Liver (tissue), 9 donors: ENCODE data around the gene NUDT12. TPM values are rescaled to one million over a fixed set of nuclear protein-coding genes. Genes with fewer than 3 reads are reported as not detected.

Source experiments
- DNase-seq: peaks from one replicate; pipeline ENCODE4 v3.0.0-alpha.2; 2017; ENCODE audit warnings: low spot score
- H3K27ac ChIP-seq, 2 donors: one replicate each; pipeline ENCODE4 v1.7.0; 2013; ENCODE audit warnings: inconsistent platforms in 2 of 2, low read length in 2 of 2, control low read depth in 1 of 2, low read depth in 1 of 2, mild to moderate bottlenecking in 1 of 2
- H3K27me3 ChIP-seq, 4 donors: one replicate each; pipeline versions ENCODE4 v1.6.1 to v1.7.0; 2013; ENCODE audit warnings: low read length in 3 of 4, inconsistent platforms in 1 of 4, mild to moderate bottlenecking in 1 of 4, moderate library complexity in 1 of 4; ENCODE audit not compliant: control insufficient read depth in 4 of 4, insufficient read depth in 4 of 4
- H3K36me3 ChIP-seq, 4 donors: one replicate each; pipeline versions ENCODE4 v1.6.1 to v1.7.0; 2013; ENCODE audit warnings: low read length in 3 of 4, mild to moderate bottlenecking in 3 of 4, low read depth in 1 of 4, moderate library complexity in 1 of 4; ENCODE audit not compliant: control insufficient read depth in 4 of 4, insufficient read depth in 3 of 4
- H3K4me1 ChIP-seq, 4 donors: one replicate each; pipeline versions ENCODE4 v1.6.1 to v1.7.0; 2013; ENCODE audit warnings: low read length in 3 of 4, mild to moderate bottlenecking in 3 of 4, moderate library complexity in 1 of 4; ENCODE audit not compliant: control insufficient read depth in 4 of 4, insufficient read depth in 4 of 4
- H3K4me3 ChIP-seq, 3 donors: one replicate each; pipeline versions ENCODE4 v1.6.1 to v1.7.0; 2013; ENCODE audit warnings: low read length in 3 of 3, control low read depth in 1 of 3, low read depth in 1 of 3, mild to moderate bottlenecking in 1 of 3
- H3K9ac ChIP-seq, 2 donors: one replicate each; pipeline ENCODE4 v1.7.0; 2013; ENCODE audit warnings: low read length in 2 of 2, mild to moderate bottlenecking in 2 of 2, moderate library complexity in 2 of 2, control low read depth in 1 of 2, low read depth in 1 of 2
- H3K9me3 ChIP-seq, 4 donors: one replicate each; pipeline versions ENCODE4 v1.6.1 to v1.7.0; 2013; ENCODE audit warnings: low read length in 3 of 4; ENCODE audit not compliant: control insufficient read depth in 4 of 4
- EGR1 ChIP-seq, 2 donors: IDR thresholded peaks; 2 replicates each; pipeline ENCODE4 v1.6.1; 2016 to 2018; ENCODE audit warnings: antibody characterized with exemption in 2 of 2, low read depth in 2 of 2
- FOXA1 ChIP-seq: IDR thresholded peaks from 2 replicates; pipeline ENCODE4 v1.6.1; 2016; ENCODE audit warnings: antibody characterized with exemption
- FOXA2 ChIP-seq: IDR thresholded peaks from 2 replicates; pipeline ENCODE4 v1.6.1; 2016; ENCODE audit warnings: antibody characterized with exemption
- GABPA ChIP-seq, 2 donors: IDR thresholded peaks in 1 of 2; conservative IDR thresholded peaks in 1 of 2; 2 replicates each; pipeline ENCODE4 v1.6.1; 2016; ENCODE audit warnings: antibody characterized with exemption in 2 of 2, mild to moderate bottlenecking in 1 of 2, moderate library complexity in 1 of 2
- HNF4G ChIP-seq: IDR thresholded peaks from 2 replicates; pipeline ENCODE4 v1.6.1; 2016; ENCODE audit warnings: antibody characterized with exemption
- JUND ChIP-seq, 2 donors: IDR thresholded peaks; 2 replicates each; pipeline ENCODE4 v1.6.1; 2016; ENCODE audit warnings: antibody characterized with exemption in 2 of 2
- NR2F2 ChIP-seq: IDR thresholded peaks from 2 replicates; pipeline ENCODE4 v1.6.1; 2016; ENCODE audit warnings: antibody characterized with exemption
- RAD21 ChIP-seq, 2 donors: IDR thresholded peaks; 2 replicates each; pipeline ENCODE4 v1.6.1; 2016; ENCODE audit warnings: antibody characterized with exemption in 2 of 2, mild to moderate bottlenecking in 2 of 2
- TAF1 ChIP-seq: conservative IDR thresholded peaks from 2 replicates; pipeline ENCODE4 v1.6.1; 2016; ENCODE audit warnings: antibody characterized with exemption, mild to moderate bottlenecking
- YY1 ChIP-seq: IDR thresholded peaks from 2 replicates; pipeline ENCODE4 v1.6.1; 2016; ENCODE audit warnings: antibody characterized with exemption, mild to moderate bottlenecking
- WGBS: extraction: QIAGEN DNeasy Blood & Tissue Kit; methylation state at CpG from one replicate; pipeline ENCODE4 v1.1.7; 2013; 5-methylcytosine and 5-hydroxymethylcytosine counted together
- polyA plus RNA-seq, 2 donors: library from polyadenylated mRNA; stranded (reverse) in 1 of 2; unstranded in 1 of 2; fragments of 200-250 nt in 1 of 2; fragments of >200 nt in 1 of 2; fragmentation: Nextera tagmentation in 1 of 2; extraction: Ambion mirVana in 1 of 2; gene quantifications; one replicate each; pipeline versions ENCODE4 v1.2.1 to v1.2.3, GENCODE V29; 2013 to 2015
- total RNA-seq, 2 donors: library from RNA; depleted of rRNA; stranded (reverse); fragments of >200 nt; gene quantifications; one replicate each; pipeline ENCODE4 v1.2.3, GENCODE V29; 2014
- TF ChIP-seq, protein P1 (sequence below): IDR thresholded peaks from 2 replicates; pipeline ENCODE4 v1.6.1; 2016; ENCODE audit warnings: antibody characterized with exemption, mild to moderate bottlenecking
- TF ChIP-seq, protein P2 (sequence below): fragments of 150-350 bp; IDR thresholded peaks from 2 replicates; pipeline ENCODE4 v1.5.1; 2017; ENCODE audit warnings: improper control_type of control experiment, low read depth, low read length; ENCODE audit not compliant: missing input control
- TF ChIP-seq, protein P3 (sequence below): IDR thresholded peaks from 2 replicates; pipeline ENCODE4 v1.6.1; 2016; ENCODE audit warnings: antibody characterized with exemption
- TF ChIP-seq, protein P4 (sequence below): IDR thresholded peaks from 2 replicates; pipeline ENCODE4 v1.6.1; 2016; ENCODE audit warnings: antibody characterized with exemption
- TF ChIP-seq, protein P5 (sequence below): IDR thresholded peaks from 2 replicates; pipeline ENCODE4 v1.6.1; 2016; ENCODE audit warnings: antibody characterized with exemption
- donor health status: healthy.
- donor health status: healthy.
- donor health status: healthy.
- donor health status: healthy.
- donor health status: healthy.

NUDT12 gene
- total and polyA plus RNA-seq, 4 donors = 8.6 to 19.0 (median 13.3) TPM

DNA sequence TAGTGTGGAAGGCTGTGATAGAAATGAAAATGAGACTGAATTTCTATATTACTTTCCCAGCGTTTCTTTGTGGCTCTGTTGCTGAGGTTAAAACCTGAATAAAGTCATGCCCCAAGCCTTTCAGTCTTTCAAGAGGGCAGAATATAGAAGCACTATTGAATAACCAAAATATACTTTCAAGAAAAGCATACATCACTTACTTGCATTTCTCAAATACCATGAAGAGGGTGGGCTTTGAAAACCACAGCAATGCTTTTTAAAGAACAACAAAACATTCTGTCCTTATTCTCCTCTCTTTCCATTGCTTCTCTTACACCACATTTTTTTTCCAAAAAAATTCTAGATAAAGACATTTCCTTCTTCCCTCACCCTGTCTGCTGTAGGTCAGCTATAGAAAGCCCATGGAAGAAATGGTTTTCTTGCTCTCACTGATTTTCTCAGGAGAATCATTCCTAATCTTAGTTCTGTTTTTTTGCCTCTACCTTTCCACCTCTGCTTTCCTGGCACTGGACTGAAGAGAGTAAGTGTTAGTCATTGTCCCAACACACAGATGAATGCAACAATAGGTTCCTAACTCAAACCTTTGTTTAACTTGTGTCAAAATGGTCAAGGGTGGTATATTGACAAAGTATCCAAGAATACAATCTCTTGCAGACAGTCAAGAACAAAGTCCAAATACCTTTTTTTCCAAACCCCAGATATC is 51.6 kb downstream of the NUDT12 start:
- no peaks in the 10 kb centered on the region for H3K27me3 ChIP-seq
- no peak overlapping the region for H3K4me3 ChIP-seq
- H3K9ac ChIP-seq = no peak overlapping the region
- 80% methylated on average over 1 of the region's 1 CpG for WGBS
- no peaks in the 10 kb centered on the region for H3K4me1 ChIP-seq
- DNase-seq = no peak
- TF ChIP-seq, protein P1, sequence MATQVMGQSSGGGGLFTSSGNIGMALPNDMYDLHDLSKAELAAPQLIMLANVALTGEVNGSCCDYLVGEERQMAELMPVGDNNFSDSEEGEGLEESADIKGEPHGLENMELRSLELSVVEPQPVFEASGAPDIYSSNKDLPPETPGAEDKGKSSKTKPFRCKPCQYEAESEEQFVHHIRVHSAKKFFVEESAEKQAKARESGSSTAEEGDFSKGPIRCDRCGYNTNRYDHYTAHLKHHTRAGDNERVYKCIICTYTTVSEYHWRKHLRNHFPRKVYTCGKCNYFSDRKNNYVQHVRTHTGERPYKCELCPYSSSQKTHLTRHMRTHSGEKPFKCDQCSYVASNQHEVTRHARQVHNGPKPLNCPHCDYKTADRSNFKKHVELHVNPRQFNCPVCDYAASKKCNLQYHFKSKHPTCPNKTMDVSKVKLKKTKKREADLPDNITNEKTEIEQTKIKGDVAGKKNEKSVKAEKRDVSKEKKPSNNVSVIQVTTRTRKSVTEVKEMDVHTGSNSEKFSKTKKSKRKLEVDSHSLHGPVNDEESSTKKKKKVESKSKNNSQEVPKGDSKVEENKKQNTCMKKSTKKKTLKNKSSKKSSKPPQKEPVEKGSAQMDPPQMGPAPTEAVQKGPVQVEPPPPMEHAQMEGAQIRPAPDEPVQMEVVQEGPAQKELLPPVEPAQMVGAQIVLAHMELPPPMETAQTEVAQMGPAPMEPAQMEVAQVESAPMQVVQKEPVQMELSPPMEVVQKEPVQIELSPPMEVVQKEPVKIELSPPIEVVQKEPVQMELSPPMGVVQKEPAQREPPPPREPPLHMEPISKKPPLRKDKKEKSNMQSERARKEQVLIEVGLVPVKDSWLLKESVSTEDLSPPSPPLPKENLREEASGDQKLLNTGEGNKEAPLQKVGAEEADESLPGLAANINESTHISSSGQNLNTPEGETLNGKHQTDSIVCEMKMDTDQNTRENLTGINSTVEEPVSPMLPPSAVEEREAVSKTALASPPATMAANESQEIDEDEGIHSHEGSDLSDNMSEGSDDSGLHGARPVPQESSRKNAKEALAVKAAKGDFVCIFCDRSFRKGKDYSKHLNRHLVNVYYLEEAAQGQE = no peak
- TF ChIP-seq HNF4G = no peak
- TF ChIP-seq, protein P2, sequence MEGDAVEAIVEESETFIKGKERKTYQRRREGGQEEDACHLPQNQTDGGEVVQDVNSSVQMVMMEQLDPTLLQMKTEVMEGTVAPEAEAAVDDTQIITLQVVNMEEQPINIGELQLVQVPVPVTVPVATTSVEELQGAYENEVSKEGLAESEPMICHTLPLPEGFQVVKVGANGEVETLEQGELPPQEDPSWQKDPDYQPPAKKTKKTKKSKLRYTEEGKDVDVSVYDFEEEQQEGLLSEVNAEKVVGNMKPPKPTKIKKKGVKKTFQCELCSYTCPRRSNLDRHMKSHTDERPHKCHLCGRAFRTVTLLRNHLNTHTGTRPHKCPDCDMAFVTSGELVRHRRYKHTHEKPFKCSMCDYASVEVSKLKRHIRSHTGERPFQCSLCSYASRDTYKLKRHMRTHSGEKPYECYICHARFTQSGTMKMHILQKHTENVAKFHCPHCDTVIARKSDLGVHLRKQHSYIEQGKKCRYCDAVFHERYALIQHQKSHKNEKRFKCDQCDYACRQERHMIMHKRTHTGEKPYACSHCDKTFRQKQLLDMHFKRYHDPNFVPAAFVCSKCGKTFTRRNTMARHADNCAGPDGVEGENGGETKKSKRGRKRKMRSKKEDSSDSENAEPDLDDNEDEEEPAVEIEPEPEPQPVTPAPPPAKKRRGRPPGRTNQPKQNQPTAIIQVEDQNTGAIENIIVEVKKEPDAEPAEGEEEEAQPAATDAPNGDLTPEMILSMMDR = no peak
- no peak for TF ChIP-seq NR2F2
- TF ChIP-seq RAD21 (IDR thresholded peaks at IDR 0.05) = no peak
- no peak for TF ChIP-seq JUND (IDR thresholded peaks at IDR 0.05)
- TF ChIP-seq, protein P3, sequence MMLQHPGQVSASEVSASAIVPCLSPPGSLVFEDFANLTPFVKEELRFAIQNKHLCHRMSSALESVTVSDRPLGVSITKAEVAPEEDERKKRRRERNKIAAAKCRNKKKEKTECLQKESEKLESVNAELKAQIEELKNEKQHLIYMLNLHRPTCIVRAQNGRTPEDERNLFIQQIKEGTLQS = no peak
- TF ChIP-seq FOXA2 = no peak
- TF ChIP-seq EGR1 (IDR thresholded peaks at IDR 0.05; ENCODE audit: low read depth in 2 of 2) = no peak
- TF ChIP-seq, protein P4, sequence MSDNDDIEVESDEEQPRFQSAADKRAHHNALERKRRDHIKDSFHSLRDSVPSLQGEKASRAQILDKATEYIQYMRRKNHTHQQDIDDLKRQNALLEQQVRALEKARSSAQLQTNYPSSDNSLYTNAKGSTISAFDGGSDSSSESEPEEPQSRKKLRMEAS = no peak
- no peak for TF ChIP-seq YY1
- TF ChIP-seq TAF1 = no peak
- no peak for TF ChIP-seq GABPA (IDR thresholded peaks at IDR 0.05 in 1 of 2, conservative IDR thresholded peaks at IDR 0.05 in 1 of 2)
- TF ChIP-seq, protein P5, sequence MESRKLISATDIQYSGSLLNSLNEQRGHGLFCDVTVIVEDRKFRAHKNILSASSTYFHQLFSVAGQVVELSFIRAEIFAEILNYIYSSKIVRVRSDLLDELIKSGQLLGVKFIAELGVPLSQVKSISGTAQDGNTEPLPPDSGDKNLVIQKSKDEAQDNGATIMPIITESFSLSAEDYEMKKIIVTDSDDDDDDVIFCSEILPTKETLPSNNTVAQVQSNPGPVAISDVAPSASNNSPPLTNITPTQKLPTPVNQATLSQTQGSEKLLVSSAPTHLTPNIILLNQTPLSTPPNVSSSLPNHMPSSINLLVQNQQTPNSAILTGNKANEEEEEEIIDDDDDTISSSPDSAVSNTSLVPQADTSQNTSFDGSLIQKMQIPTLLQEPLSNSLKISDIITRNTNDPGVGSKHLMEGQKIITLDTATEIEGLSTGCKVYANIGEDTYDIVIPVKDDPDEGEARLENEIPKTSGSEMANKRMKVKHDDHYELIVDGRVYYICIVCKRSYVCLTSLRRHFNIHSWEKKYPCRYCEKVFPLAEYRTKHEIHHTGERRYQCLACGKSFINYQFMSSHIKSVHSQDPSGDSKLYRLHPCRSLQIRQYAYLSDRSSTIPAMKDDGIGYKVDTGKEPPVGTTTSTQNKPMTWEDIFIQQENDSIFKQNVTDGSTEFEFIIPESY = no peak
- no peak for TF ChIP-seq FOXA1
- H3K36me3 ChIP-seq = no peaks in the 10 kb centered on the region
- H3K9me3 ChIP-seq = peaks cover 0 to 4% (median 0%) of the 10 kb centered on the region in 4 donors
- no peak overlapping the region for H3K27ac ChIP-seq
